Mesendoderm (in vitro differentiated cells): ENCODE measurements around the gene HDAC4.

Source experiments
- DNase-seq: peaks from one replicate; pipeline ENCODE4 v3.0.0; 2013
- H2AK5ac ChIP-seq: 2 replicates; pipeline ENCODE4 v1.6.1; 2013; ENCODE audit warnings: low read length, inconsistent platforms
- H2BK120ac ChIP-seq: 2 replicates; pipeline ENCODE4 v1.6.1; 2013; ENCODE audit warnings: low read depth, mild to moderate bottlenecking, low read length, moderate library complexity, mixed read lengths
- H2BK15ac ChIP-seq: replicated peaks from 2 replicates; pipeline ENCODE4 v1.6.1; 2013; ENCODE audit warnings: low read depth, mild to moderate bottlenecking, moderate library complexity
- H2BK5ac ChIP-seq: 2 replicates; pipeline ENCODE4 v1.6.1; 2013; ENCODE audit warnings: low read length, inconsistent platforms
- H3K18ac ChIP-seq: 2 replicates; pipeline ENCODE4 v1.6.1; 2013; ENCODE audit warnings: mild to moderate bottlenecking, low read length, mixed read lengths
- H3K23ac ChIP-seq: one replicate; pipeline ENCODE4 v1.6.1; 2013; ENCODE audit warnings: low read length
- H3K27ac ChIP-seq: 2 replicates; pipeline ENCODE4 v1.5.1; 2013; ENCODE audit warnings: low read depth, mild to moderate bottlenecking, inconsistent platforms, low read length, moderate library complexity
- H3K27me3 ChIP-seq: 2 replicates; pipeline ENCODE4 v1.6.1; 2013; ENCODE audit warnings: low read length, control low read depth, mild to moderate bottlenecking, inconsistent platforms; ENCODE audit not compliant: insufficient read depth, poor library complexity
- H3K36me3 ChIP-seq: 2 replicates; pipeline ENCODE4 v1.6.1; 2013; ENCODE audit warnings: low read length, inconsistent platforms; ENCODE audit not compliant: control insufficient read depth, insufficient read depth
- H3K4ac ChIP-seq: one replicate; pipeline ENCODE4 v1.6.1; 2013; ENCODE audit warnings: low read depth, mild to moderate bottlenecking, low read length, moderate library complexity
- H3K4me1 ChIP-seq: 2 replicates; pipeline ENCODE4 v1.6.1; 2013; ENCODE audit warnings: low read depth, low read length, inconsistent platforms; ENCODE audit not compliant: control insufficient read depth
- H3K4me2 ChIP-seq: 2 replicates; pipeline ENCODE4 v1.6.1; 2013; ENCODE audit warnings: low read length
- H3K4me3 ChIP-seq: 2 replicates; pipeline ENCODE4 v1.5.1; 2013; ENCODE audit warnings: mild to moderate bottlenecking, low read length
- H3K56ac ChIP-seq: one replicate; pipeline ENCODE4 v1.6.1; 2013; ENCODE audit warnings: low read length
- H3K79me1 ChIP-seq: 2 replicates; pipeline ENCODE4 v1.6.1; 2013; ENCODE audit warnings: low read length, inconsistent platforms
- H3K79me2 ChIP-seq: 2 replicates; pipeline ENCODE4 v1.6.1; 2013; ENCODE audit warnings: mild to moderate bottlenecking, low read length; ENCODE audit not compliant: control insufficient read depth, insufficient read depth
- H3K9ac ChIP-seq: 2 replicates; pipeline ENCODE4 v1.6.1; 2013; ENCODE audit warnings: low read length, inconsistent platforms
- H4K5ac ChIP-seq: one replicate; pipeline ENCODE4 v1.6.1; 2013; ENCODE audit warnings: low read length
- H4K8ac ChIP-seq: one replicate; pipeline ENCODE4 v1.6.1; 2013; ENCODE audit warnings: low read depth, mild to moderate bottlenecking, control low read depth, low read length, moderate library complexity
- WGBS: extraction: QIAGEN DNeasy Blood & Tissue Kit; methylation state at CpG from one replicate; pipeline ENCODE4 v1.1.7; 2013; ENCODE audit warnings: low lambda C conversion rate, missing lambda C conversion rate; ENCODE audit not compliant: insufficient coverage; ENCODE audit errors: extremely low coverage; 5-methylcytosine and 5-hydroxymethylcytosine counted together

The HDAC4 gene

DNA sequence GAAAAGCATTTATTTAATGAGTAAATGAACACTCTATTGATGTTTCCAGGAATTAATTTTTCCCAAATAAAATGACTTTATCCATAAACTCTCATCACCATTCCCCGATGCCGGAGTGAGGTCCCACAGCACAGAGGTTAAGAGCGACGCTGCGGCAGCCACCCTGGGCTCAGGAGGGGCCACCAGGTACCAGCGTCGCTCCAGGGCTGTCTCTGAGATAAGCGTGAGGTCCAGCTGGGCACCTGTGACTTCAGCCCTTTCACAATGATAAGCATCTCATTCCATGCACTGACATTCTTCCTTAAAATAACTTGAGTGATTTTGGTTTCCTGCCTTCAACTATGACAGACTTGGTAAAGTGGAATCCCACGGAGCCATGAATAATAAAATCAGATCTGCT, 370.9 kb downstream of the HDAC4 start:
- no peak overlapping the region for H3K4me3 ChIP-seq
- no peak overlapping the region for H4K8ac ChIP-seq
- no peak overlapping the region for H2BK120ac ChIP-seq
- H3K9ac ChIP-seq, result no peak overlapping the region
- no peak overlapping the region for H3K4me2 ChIP-seq
- H3K23ac ChIP-seq, result no peak overlapping the region
- no peak overlapping the region for H3K56ac ChIP-seq
- H4K5ac ChIP-seq, result no peak overlapping the region
- no peaks in the 10 kb centered on the region for H3K4me1 ChIP-seq
- no peak overlapping the region for H2BK15ac ChIP-seq
- H3K4ac ChIP-seq, result no peak overlapping the region
- H3K18ac ChIP-seq, result no peak overlapping the region
- H3K79me2 ChIP-seq, result no peaks in the 10 kb centered on the region
- H2AK5ac ChIP-seq, result no peak overlapping the region
- H3K36me3 ChIP-seq, result no peaks in the 10 kb centered on the region
- no peaks in the 10 kb centered on the region for H3K27me3 ChIP-seq
- DNase-seq, result peak; percentile 32
- no peak overlapping the region for H3K27ac ChIP-seq
- H2BK5ac ChIP-seq, result no peak overlapping the region
- no CpG with 5 or more reads among the region's 9 CpGs for WGBS
- no peaks in the 10 kb centered on the region for H3K79me1 ChIP-seq

DNA sequence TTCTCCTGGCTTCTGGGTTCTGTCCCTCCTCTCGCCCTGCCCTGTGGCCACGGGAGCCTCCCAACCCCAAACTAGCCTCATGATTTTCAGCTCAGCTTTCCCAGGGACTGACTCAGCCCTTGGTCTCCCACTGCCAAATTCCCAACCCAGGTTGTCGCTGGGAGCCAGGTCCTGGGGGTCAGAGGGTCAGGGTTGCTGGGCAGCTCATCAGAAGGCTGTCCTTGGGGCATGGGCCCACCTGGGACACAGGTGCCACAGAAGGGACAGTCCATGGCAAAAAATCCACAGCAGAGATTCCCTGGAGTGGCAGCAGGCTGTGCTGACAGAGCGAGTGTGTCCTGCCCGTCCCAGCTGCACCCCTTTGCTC, 372.6 kb downstream of the HDAC4 start:
- no CpG with 5 or more reads among the region's 5 CpGs for WGBS
- no peak overlapping the region for H3K23ac ChIP-seq
- no peaks in the 10 kb centered on the region for H3K4me1 ChIP-seq

GRCh38 chr2:239027391-239028252, 373.2 kb downstream of the HDAC4 start:
- Histone ChIP-seq H3K79me2 (no peaks in the 10 kb centered on the region), H4K8ac (no peak overlapping the region), H2BK120ac (no peak overlapping the region), H4K5ac (no peak overlapping the region), H3K4me3 (no peak overlapping the region), H3K4me2 (no peak overlapping the region), H3K23ac (no peak overlapping the region), H3K79me1 (no peaks in the 10 kb centered on the region), H3K36me3 (no peaks in the 10 kb centered on the region), H2BK5ac (no peak overlapping the region), H2AK5ac (no peak overlapping the region), H3K4me1 (no peaks in the 10 kb centered on the region), H3K27me3 (no peaks in the 10 kb centered on the region), H3K56ac (no peak overlapping the region), H3K27ac (no peak overlapping the region), H3K18ac (no peak overlapping the region), H3K4ac (no peak overlapping the region), H3K9ac (no peak overlapping the region), H2BK15ac (no peak overlapping the region)
- no peak for DNase-seq
- no CpG with 5 or more reads among the region's 38 CpGs for WGBS

More for the DNA sequence above, 372.6 kb downstream of the HDAC4 start:
- no peak overlapping the region for H3K4me2 ChIP-seq
- H2BK15ac ChIP-seq, result no peak overlapping the region
- H3K9ac ChIP-seq, result no peak overlapping the region
- H3K79me2 ChIP-seq, result no peaks in the 10 kb centered on the region
- H2BK5ac ChIP-seq, result no peak overlapping the region
- no peak for DNase-seq
- H3K27ac ChIP-seq, result no peak overlapping the region
- no peaks in the 10 kb centered on the region for H3K79me1 ChIP-seq
- H4K8ac ChIP-seq, result no peak overlapping the region
- no peak overlapping the region for H2AK5ac ChIP-seq
- no peak overlapping the region for H3K56ac ChIP-seq
- no peak overlapping the region for H3K4ac ChIP-seq
- H3K36me3 ChIP-seq, result no peaks in the 10 kb centered on the region
- no peak overlapping the region for H3K18ac ChIP-seq
- H2BK120ac ChIP-seq, result no peak overlapping the region
- no peak overlapping the region for H4K5ac ChIP-seq
- no peak overlapping the region for H3K4me3 ChIP-seq
- H3K27me3 ChIP-seq, result no peaks in the 10 kb centered on the region

GRCh38 chr2:239026711-239027361, 374.0 kb downstream of the HDAC4 start:
- WGBS, result no CpG with 5 or more reads among the region's 25 CpGs
- peak; percentile 15 for DNase-seq

DNA sequence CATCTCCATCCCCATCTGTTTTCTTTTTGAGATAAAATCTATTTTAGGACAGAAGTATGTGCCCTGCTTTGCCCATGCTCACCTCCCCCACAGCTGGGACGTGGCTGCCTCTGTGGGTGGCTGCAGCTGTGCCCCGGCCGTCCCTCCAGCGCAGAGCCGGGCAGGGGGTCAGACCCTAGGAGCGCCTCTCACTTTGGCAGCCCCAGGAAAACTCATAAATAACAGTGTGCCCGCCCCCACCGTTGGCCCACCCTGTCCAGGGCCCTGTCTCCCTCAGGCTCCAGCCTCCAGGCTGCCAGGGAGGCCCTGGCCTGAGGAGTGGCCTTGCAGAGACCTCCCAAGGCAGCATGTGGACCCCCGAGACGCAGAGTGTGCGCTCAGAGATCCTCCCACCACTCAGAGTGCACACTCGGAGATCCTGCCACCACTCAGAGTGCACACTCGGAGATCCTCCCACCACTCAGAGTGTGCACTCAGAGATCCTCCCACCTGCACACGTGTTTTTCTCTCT, 374.8 kb downstream of the HDAC4 start:
- H2AK5ac ChIP-seq, result no peak overlapping the region
- no peaks in the 10 kb centered on the region for H3K79me1 ChIP-seq
- H2BK15ac ChIP-seq, result no peak overlapping the region
- no peak overlapping the region for H3K23ac ChIP-seq
- H3K79me2 ChIP-seq, result no peaks in the 10 kb centered on the region
- H3K27me3 ChIP-seq, result no peaks in the 10 kb centered on the region
- no peak overlapping the region for H4K8ac ChIP-seq
- H3K4me2 ChIP-seq, result no peak overlapping the region
- no peak overlapping the region for H3K4ac ChIP-seq
- no peak overlapping the region for H3K56ac ChIP-seq
- no peak overlapping the region for H4K5ac ChIP-seq
- no peaks in the 10 kb centered on the region for H3K4me1 ChIP-seq
- H3K27ac ChIP-seq, result no peak overlapping the region
- no peaks in the 10 kb centered on the region for H3K36me3 ChIP-seq
- H2BK5ac ChIP-seq, result no peak overlapping the region
- no peak overlapping the region for H3K18ac ChIP-seq
- no peak for DNase-seq
- no CpG with 5 or more reads among the region's 14 CpGs for WGBS
- H3K9ac ChIP-seq, result no peak overlapping the region
- no peak overlapping the region for H3K4me3 ChIP-seq
- H2BK120ac ChIP-seq, result no peak overlapping the region

More at GRCh38 chr2:239026711-239027361, 374.0 kb downstream of the HDAC4 start:
- no peak overlapping the region for H3K27ac ChIP-seq
- no peaks in the 10 kb centered on the region for H3K27me3 ChIP-seq
- no peak overlapping the region for H2BK5ac ChIP-seq
- H3K56ac ChIP-seq, result no peak overlapping the region
- H3K23ac ChIP-seq, result no peak overlapping the region
- H3K79me2 ChIP-seq, result no peaks in the 10 kb centered on the region
- H3K36me3 ChIP-seq, result no peaks in the 10 kb centered on the region
- H3K79me1 ChIP-seq, result no peaks in the 10 kb centered on the region
- no peak overlapping the region for H2AK5ac ChIP-seq
- no peak overlapping the region for H3K4me3 ChIP-seq
- no peak overlapping the region for H3K4me2 ChIP-seq
- H2BK15ac ChIP-seq, result no peak overlapping the region
- H3K4me1 ChIP-seq, result no peaks in the 10 kb centered on the region
- H3K4ac ChIP-seq, result no peak overlapping the region
- H3K18ac ChIP-seq, result no peak overlapping the region
- H2BK120ac ChIP-seq, result no peak overlapping the region
- no peak overlapping the region for H4K8ac ChIP-seq
- H3K9ac ChIP-seq, result no peak overlapping the region
- H4K5ac ChIP-seq, result no peak overlapping the region
